Mucosa of descending colon (tissue), 3 donors: ENCODE measurements around the gene IL13RA2. TPM values are rescaled to one million over a fixed set of nuclear protein-coding genes. Genes with fewer than 3 reads are reported as not detected.

Source experiments
- ATAC-seq: fragments of 200-7000 bp; cut with Tn5 transposase; one replicate; pipeline ENCODE4 v1.9.1; 2020; ENCODE audit warnings: mild to moderate bottlenecking, moderate library complexity
- DNase-seq, 3 donors: peaks; one replicate each; pipeline ENCODE4 v3.0.0-alpha.2; 2020
- H3K36me3 ChIP-seq: fragments of 200-600 bp; one replicate; pipeline ENCODE4 v1.8.0; 2021; ENCODE audit warnings: low read depth, mild to moderate bottlenecking
- H3K4me1 ChIP-seq: fragments of 200-600 bp; one replicate; pipeline ENCODE4 v1.8.0; 2021; ENCODE audit warnings: low read depth, mild to moderate bottlenecking
- H3K4me3 ChIP-seq: fragments of 200-600 bp; one replicate; pipeline ENCODE4 v1.8.0; 2021; ENCODE audit warnings: mild to moderate bottlenecking
- H3K9me3 ChIP-seq: fragments of 200-600 bp; one replicate; pipeline ENCODE4 v1.8.0; 2021; ENCODE audit warnings: mild to moderate bottlenecking
- CTCF ChIP-seq: fragments of 200-600 bp; IDR thresholded peaks from one replicate; pipeline ENCODE4 v1.8.0; 2022; ENCODE audit warnings: antibody characterized with exemption, mild to moderate bottlenecking
- intact Hi-C, 2 donors: fragments of 100-400 bp; cut with DNase I in 1 of 2; cut with micrococcal nuclease in 1 of 2; formaldehyde crosslinking; loops; one replicate each; pipeline versions ENCODE4 v1.11.0 to v1.11.1; 2022; cut with DNase I, micrococcal nuclease
- total RNA-seq, 3 donors: library from RNA; stranded (reverse); fragmentation: NEBNext Ultra II Directional in 2 of 3; extraction: Animal tissue kit (Norgen Biotek cat#: 25700) in 2 of 3; gene quantifications; one replicate each; pipeline versions ENCODE4 v1.2.1 to v1.2.4, GENCODE V29; 2021 to 2023
- donor health status: DM: no; HTN: no; CAD: no; lungs with moderate emphysema.
- donor health status: DM: no; HTN: no; CAD: no.
- donor health status: DM: no; HTN: yes; CAD: no.

The IL13RA2 gene
- total RNA-seq, 3 donors from 2014 or later = 0.22 to 0.35 TPM; not detected in 1

- H3K9me3 ChIP-seq = no peaks in the 10 kb centered on the region
- TF ChIP-seq CTCF = no peak
- H3K4me1 ChIP-seq = no peaks in the 10 kb centered on the region
- H3K4me3 ChIP-seq = no peak overlapping the region
- no peaks in the 10 kb centered on the region for H3K36me3 ChIP-seq
- intact Hi-C loops = no loop called here
- ATAC-seq (no peak), DNase-seq (no peak)
Measured at GRCh38 chrX:114962209-114962608, 55.2 kb downstream of the IL13RA2 start.

GRCh38 chrX:114959729-114960128, 57.7 kb downstream of the IL13RA2 start:
- TF ChIP-seq CTCF = no peak
- DNase-seq = no peak
- Histone ChIP-seq H3K4me1 (no peaks in the 10 kb centered on the region), H3K4me3 (no peak overlapping the region), H3K9me3 (no peaks in the 10 kb centered on the region), H3K36me3 (no peaks in the 10 kb centered on the region)
- ATAC-seq = no peak
- intact Hi-C loops = no loop called here

Other genes with a start within 250 kb of the IL13RA2 start
- gene RBMXL3, start 171.8 kb upstream of the IL13RA2 start, total RNA-seq = not detected
- gene LRCH2, start 216.5 kb upstream of the IL13RA2 start, total RNA-seq = 10 to 100 TPM in 1 of 3 donors, 1 to 10 TPM in 1, under 1 TPM in 1; 0.43 to 13.2 (median 1.9) TPM